ENCODE results near the gene SENP1. TPM values are rescaled to one million over a fixed set of nuclear protein-coding genes. Genes with fewer than 3 reads are reported as not detected.

The SENP1 gene
- total RNA-seq, 1 donor from 2014 or later, result 32.0 TPM

GRCh38 chr12:48015129-48015528, 90.8 kb downstream of the SENP1 start:
- peaks cover 5% of the 10 kb centered on the region for H3K27me3 Mint-ChIP-seq
- TF ChIP-seq CTCF (conservative IDR thresholded peaks at IDR 0.05), result no peak
- no peak overlapping the region for H3K27ac Mint-ChIP-seq
- peaks cover 9% of the 10 kb centered on the region for H3K4me1 Mint-ChIP-seq (ENCODE audit: unreplicated experiment)
- H3K4me3 Mint-ChIP-seq, result no peak overlapping the region
- no peak for DNase-seq (ENCODE audit: extremely low spot score, unreplicated experiment)
- H3K9me3 Mint-ChIP-seq, result no peaks in the 10 kb centered on the region
- H3K36me3 Mint-ChIP-seq, result no peaks in the 10 kb centered on the region

GRCh38 chr12:48013287-48013686, 92.6 kb downstream of the SENP1 start:
- Mint-ChIP-seq H3K27ac (no peak overlapping the region), H3K4me3 (no peak overlapping the region), H3K27me3 (peaks cover 8% of the 10 kb centered on the region), H3K9me3 (no peaks in the 10 kb centered on the region), H3K36me3 (no peaks in the 10 kb centered on the region), H3K4me1 (ENCODE audit: unreplicated experiment) (peaks cover 9% of the 10 kb centered on the region)
- no peak for DNase-seq (ENCODE audit: extremely low spot score, unreplicated experiment)
- no peak for TF ChIP-seq CTCF (conservative IDR thresholded peaks at IDR 0.05)

GRCh38 chr12:48012070-48012469, 93.8 kb downstream of the SENP1 start:
- H3K27me3 Mint-ChIP-seq, result peaks cover 16% of the 10 kb centered on the region
- peaks cover 7% of the 10 kb centered on the region for H3K4me1 Mint-ChIP-seq (ENCODE audit: unreplicated experiment)
- H3K36me3 Mint-ChIP-seq, result no peaks in the 10 kb centered on the region
- H3K4me3 Mint-ChIP-seq, result no peak overlapping the region
- H3K9me3 Mint-ChIP-seq, result no peaks in the 10 kb centered on the region
- H3K27ac Mint-ChIP-seq, result no peak overlapping the region
- DNase-seq (ENCODE audit: extremely low spot score, unreplicated experiment), result no peak
- TF ChIP-seq CTCF (conservative IDR thresholded peaks at IDR 0.05), result no peak

- peaks cover 30% of the 10 kb centered on the region for H3K27me3 Mint-ChIP-seq
- H3K36me3 Mint-ChIP-seq, result no peaks in the 10 kb centered on the region
- no peak overlapping the region for H3K4me3 Mint-ChIP-seq
- TF ChIP-seq CTCF (conservative IDR thresholded peaks at IDR 0.05), result no peak
- peaks cover 7% of the 10 kb centered on the region for H3K4me1 Mint-ChIP-seq (ENCODE audit: unreplicated experiment)
- no peaks in the 10 kb centered on the region for H3K9me3 Mint-ChIP-seq
- no peak for DNase-seq (ENCODE audit: extremely low spot score, unreplicated experiment)
- H3K27ac Mint-ChIP-seq, result no peak overlapping the region
These were observed 95.4 kb downstream of the SENP1 start for GRCh38 chr12:48010366-48010970.

GRCh38 chr12:48009471-48009870, 96.4 kb downstream of the SENP1 start:
- Mint-ChIP-seq H3K27ac (no peak overlapping the region), H3K27me3 (peaks cover 36% of the 10 kb centered on the region), H3K4me1 (ENCODE audit: unreplicated experiment) (peaks cover 7% of the 10 kb centered on the region), H3K9me3 (no peaks in the 10 kb centered on the region), H3K4me3 (no peak overlapping the region), H3K36me3 (no peaks in the 10 kb centered on the region)
- no peak for TF ChIP-seq CTCF (conservative IDR thresholded peaks at IDR 0.05)
- DNase-seq (ENCODE audit: extremely low spot score, unreplicated experiment), result no peak

- Mint-ChIP-seq H3K4me3 (no peak overlapping the region), H3K27me3 (peaks cover 39% of the 10 kb centered on the region), H3K36me3 (no peaks in the 10 kb centered on the region), H3K27ac (no peak overlapping the region), H3K9me3 (no peaks in the 10 kb centered on the region), H3K4me1 (ENCODE audit: unreplicated experiment) (peaks cover 7% of the 10 kb centered on the region)
- DNase-seq (ENCODE audit: extremely low spot score, unreplicated experiment), result no peak
- TF ChIP-seq CTCF (conservative IDR thresholded peaks at IDR 0.05), result no peak
These were observed 96.9 kb downstream of the SENP1 start for GRCh38 chr12:48008950-48009349.

Data from type B pancreatic cell (in vitro differentiated cells).